HCT116 (cell line): ENCODE data around the gene ODF4. TPM values are rescaled to one million over a fixed set of nuclear protein-coding genes. Genes with fewer than 3 reads are reported as not detected.

ENCODE experiments used
- ATAC-seq: fragments of 200-7000 bp; cut with Tn5 transposase; 2 replicates; pipeline ENCODE4 v1.9.1; 2020; ENCODE audit warnings: mild to moderate bottlenecking, moderate library complexity
- Bru-seq: library from RNA; stranded (reverse); fragments of 400-500 nt; gene quantifications from one replicate; lab custom pipeline; 2021; lab: Mats Ljungman, UMichigan
- BruChase-seq, 2 experiments: library from RNA; stranded (reverse); fragments of 400-500 nt; gene quantifications; one replicate each; lab custom pipeline; 2021; lab: Mats Ljungman, UMichigan
- BruUV-seq: library from RNA; stranded (reverse); fragments of 400-500 nt; replicated peaks from 2 replicates; lab custom pipeline; 2021; lab: Mats Ljungman, UMichigan
- CTCF ChIA-PET: fragments of 300-600 bp; sonication (Branson Sonifier 250); formaldehyde crosslinking; loops from one replicate; lab custom pipeline; 2021; ENCODE audit warnings: antibody characterized with exemption; lab: Charles Lee
- POLR2A ChIA-PET: fragments of 300-600, 350-600 bp; sonication (Branson Sonifier 250); formaldehyde crosslinking; loops from one replicate; lab custom pipeline; 2021; ENCODE audit warnings: antibody characterized with exemption; lab: Charles Lee
- RAD21 ChIA-PET, 2 experiments: fragments of 300-600 bp; sonication (Branson Sonifier 250); formaldehyde crosslinking; loops; one replicate each; lab custom pipeline; 2023; ENCODE audit warnings: low total read pairs in 2 of 2; ENCODE audit not compliant: uncharacterized antibody in 2 of 2, unreplicated experiment in 2 of 2, low non-redundant PET in 1 of 2; lab: Charles Lee
- DNase-seq: peaks from one replicate; pipeline ENCODE4 v3.0.0-alpha.2; 2010; ENCODE audit warnings: low read depth, low spot score
- H2AFZ ChIP-seq: fragments of 200-600 bp; shearing (Covaris generic), sonication (generic); 2 replicates; pipeline ENCODE4 v1.6.1; 2017; ENCODE audit warnings: low read depth, mixed run types, mixed read lengths, antibody characterized with exemption, low read length; ENCODE audit not compliant: poor library complexity, severe bottlenecking
- H3K27ac ChIP-seq: 2 replicates; pipeline ENCODE4 v1.5.1; 2012; ENCODE audit warnings: low read depth, low read length
- H3K27me3 ChIP-seq: fragments of 200-600 bp; sonication (generic); 2 replicates; pipeline ENCODE4 v1.6.1; 2016; ENCODE audit warnings: mixed run types, low read length, mixed read lengths; ENCODE audit not compliant: insufficient read depth
- H3K36me3 ChIP-seq, 2 experiments: fragments of 200-500 bp in 1 of 2; fragments of 200-600 bp in 1 of 2; sonication (Bioruptor generic) in 1 of 2; sonication (generic) in 1 of 2; 2 replicates each; pipeline versions ENCODE4 v1.5.1 to v1.6.1; 2014 to 2016; ENCODE audit warnings: low read length in 2 of 2, inconsistent platforms in 1 of 2, mixed read lengths in 1 of 2, mixed run types in 1 of 2; ENCODE audit not compliant: insufficient read depth in 2 of 2, control insufficient read depth in 1 of 2
- H3K4me1 ChIP-seq, 2 experiments: fragments of 200-600 bp in 1 of 2; sonication (generic) in 1 of 2; 2 replicates each; pipeline versions ENCODE4 v1.5.1 to v1.6.1; 2012 to 2017; ENCODE audit warnings: low read length in 2 of 2, inconsistent platforms in 1 of 2, mild to moderate bottlenecking in 1 of 2, mixed read lengths in 1 of 2, mixed run types in 1 of 2, moderate library complexity in 1 of 2; ENCODE audit not compliant: insufficient read depth in 2 of 2, control insufficient read depth in 1 of 2
- H3K4me2 ChIP-seq: fragments of 200-600 bp; sonication (generic); 2 replicates; pipeline ENCODE4 v1.6.1; 2017; ENCODE audit warnings: mixed run types, low read length, mixed read lengths
- H3K4me3 ChIP-seq, 2 experiments: fragments of 200-600 bp in 1 of 2; sonication (generic) in 1 of 2; replicated peaks in 1 of 2; 2 replicates each; pipeline ENCODE4 v1.5.1; 2011 to 2016; ENCODE audit warnings: low read length in 2 of 2, control low read depth in 1 of 2, low read depth in 1 of 2, mild to moderate bottlenecking in 1 of 2, mixed read lengths in 1 of 2, mixed run types in 1 of 2
- H3K79me2 ChIP-seq: fragments of 200-600 bp; sonication (generic); 2 replicates; pipeline ENCODE4 v1.6.1; 2017; ENCODE audit warnings: mild to moderate bottlenecking, mixed run types, low read length, moderate library complexity, mixed read lengths; ENCODE audit not compliant: insufficient read depth
- H3K9ac ChIP-seq: fragments of 200-600 bp; sonication (generic); 2 replicates; pipeline ENCODE4 v1.6.1; 2016; ENCODE audit warnings: low read length, mixed read lengths
- H3K9me2 ChIP-seq: fragments of 200-600 bp; sonication (generic), shearing (Covaris generic); 2 replicates; pipeline ENCODE4 v1.6.1; 2017; ENCODE audit warnings: mixed run types, mild to moderate bottlenecking, moderate library complexity; ENCODE audit not compliant: insufficient read depth
- H3K9me3 ChIP-seq, 2 experiments: fragments of 200-500 bp in 1 of 2; fragments of 200-600 bp in 1 of 2; sonication (Bioruptor generic) in 1 of 2; sonication (generic) in 1 of 2; 2 replicates each; pipeline ENCODE4 v1.6.1; 2014 to 2017; ENCODE audit warnings: low read length in 2 of 2, mixed read lengths in 2 of 2, inconsistent platforms in 1 of 2, low read depth in 1 of 2, mild to moderate bottlenecking in 1 of 2, mixed run types in 1 of 2, moderate library complexity in 1 of 2; ENCODE audit not compliant: control insufficient read depth in 1 of 2, insufficient read depth in 1 of 2
- H4K20me1 ChIP-seq: fragments of 200-600 bp; sonication (generic), shearing (Covaris generic); 2 replicates; pipeline ENCODE4 v1.6.1; 2017; ENCODE audit warnings: mixed run types, mild to moderate bottlenecking, moderate library complexity; ENCODE audit not compliant: insufficient read depth
- CEBPB ChIP-seq: IDR thresholded peaks from 2 replicates; pipeline ENCODE4 v1.6.1; 2012; ENCODE audit warnings: low read depth
- EGR1 ChIP-seq: IDR thresholded peaks from 2 replicates; pipeline ENCODE4 v1.6.1; 2012; ENCODE audit warnings: low read depth
- ELF1 ChIP-seq: IDR thresholded peaks from 2 replicates; pipeline ENCODE4 v1.6.1; 2012; ENCODE audit warnings: low read depth, borderline replicate concordance
- EZH2 ChIP-seq: fragments of 200-600 bp; sonication (generic); IDR thresholded peaks from 2 replicates; pipeline ENCODE4 v1.6.1; 2017; ENCODE audit warnings: antibody characterized with exemption, mixed run types
- EZH2phosphoT487 ChIP-seq: fragments of 200-600 bp; IDR thresholded peaks from 2 replicates; pipeline ENCODE4 v1.6.1; 2018; ENCODE audit warnings: antibody characterized with exemption, borderline replicate concordance
- FOSL1 ChIP-seq: IDR thresholded peaks from 2 replicates; pipeline ENCODE4 v1.6.1; 2012; ENCODE audit warnings: low read depth
- POLR2A ChIP-seq: IDR thresholded peaks from 2 replicates; pipeline ENCODE4 v1.7.0; 2011; ENCODE audit warnings: borderline replicate concordance; ENCODE audit not compliant: insufficient read depth, insufficient read length; ENCODE audit errors: extremely low read depth
- POLR2AphosphoS5 ChIP-seq: IDR thresholded peaks from 2 replicates; pipeline ENCODE4 v1.6.1; 2011; ENCODE audit warnings: mild to moderate bottlenecking, low read depth, low read length, moderate library complexity
- SIN3A ChIP-seq: IDR thresholded peaks from 2 replicates; pipeline ENCODE4 v1.6.1; 2012; ENCODE audit warnings: low read depth
- ZFX ChIP-seq: fragments of 450-650 bp; IDR thresholded peaks from 2 replicates; pipeline ENCODE4 v1.6.1; 2017
- ZNF274 ChIP-seq: fragments of 200-500 bp; sonication (Bioruptor generic); IDR thresholded peaks from 2 replicates; pipeline ENCODE4 v1.6.1; 2014; ENCODE audit warnings: mild to moderate bottlenecking, low read depth, low read length, inconsistent platforms
- intact Hi-C: fragments of 100-400 bp; cut with micrococcal nuclease; formaldehyde crosslinking; loops from 2 replicates; pipeline ENCODE4 v1.10.0; 2022
- long read RNA-seq: library from polyadenylated mRNA; unstranded; transcript quantifications from one replicate; pipeline ENCODE4 v2.0.0, GENCODE V29; 2021; ENCODE audit not compliant: unreplicated experiment
- polyA plus RNA-seq: library from polyadenylated mRNA; unstranded; fragments of >200 nt; gene quantifications from 2 replicates; pipeline ENCODE4 v1.2.1, GENCODE V29; 2012; ENCODE audit warnings: missing spikeins
- total RNA-seq: library from RNA; stranded (reverse); gene quantifications from one replicate; pipeline ENCODE4 v1.2.1, GENCODE V29; 2021; ENCODE audit not compliant: unreplicated experiment
- TF ChIP-seq, protein P1 (sequence below), 3 experiments: fragments of 200-600 bp in 1 of 3; sonication (generic) in 1 of 3; IDR thresholded peaks in 2 of 3; conservative IDR thresholded peaks in 1 of 3; 2 replicates each; pipeline ENCODE4 v1.5.1; 2012 to 2017; ENCODE audit warnings: low read depth in 2 of 3, low read length in 2 of 3, antibody characterized with exemption in 1 of 3, borderline replicate concordance in 1 of 3, control low read depth in 1 of 3, mild to moderate bottlenecking in 1 of 3, mixed read lengths in 1 of 3, mixed run types in 1 of 3, moderate library complexity in 1 of 3; ENCODE audit not compliant: insufficient read depth in 1 of 3
- TF ChIP-seq, protein P2 (sequence below): IDR thresholded peaks from 2 replicates; pipeline ENCODE4 v1.6.1; 2012
- TF ChIP-seq, protein P3 (sequence below): IDR thresholded peaks from 2 replicates; pipeline ENCODE4 v1.6.1; 2012
- TF ChIP-seq, protein P4 (sequence below): IDR thresholded peaks from 2 replicates; pipeline ENCODE4 v1.6.1; 2012; ENCODE audit warnings: low read depth

Gene ODF4
- total RNA-seq (not detected), Bru-seq, nascent RNA (not detected), BruChase-seq, experiment 1, labeled RNA remaining after a 6-hour chase (not detected), BruChase-seq, experiment 2, labeled RNA remaining after a 2-hour chase (not detected)
- polyA plus RNA-seq = not detected in 2 replicates
- long read RNA-seq = 0 reads

GRCh38 chr17:8339540-8339939 is at the start of gene ODF4:
Gene ODF4 (plus strand): TSS chr17:8339840. CDS start chr17:8340052, 212 bp downstream.
- CTCF ChIA-PET = interaction anchor here (1.2 kb wide), 1 partner anchor 44 kb away, joined by 4 read pairs; no protein-coding TSS in a partner anchor
- no peak for TF ChIP-seq CEBPB
- no peak for TF ChIP-seq EZH2
- no peak for TF ChIP-seq POLR2AphosphoS5
- no peak for TF ChIP-seq ZNF274
- TF ChIP-seq, protein P1, sequence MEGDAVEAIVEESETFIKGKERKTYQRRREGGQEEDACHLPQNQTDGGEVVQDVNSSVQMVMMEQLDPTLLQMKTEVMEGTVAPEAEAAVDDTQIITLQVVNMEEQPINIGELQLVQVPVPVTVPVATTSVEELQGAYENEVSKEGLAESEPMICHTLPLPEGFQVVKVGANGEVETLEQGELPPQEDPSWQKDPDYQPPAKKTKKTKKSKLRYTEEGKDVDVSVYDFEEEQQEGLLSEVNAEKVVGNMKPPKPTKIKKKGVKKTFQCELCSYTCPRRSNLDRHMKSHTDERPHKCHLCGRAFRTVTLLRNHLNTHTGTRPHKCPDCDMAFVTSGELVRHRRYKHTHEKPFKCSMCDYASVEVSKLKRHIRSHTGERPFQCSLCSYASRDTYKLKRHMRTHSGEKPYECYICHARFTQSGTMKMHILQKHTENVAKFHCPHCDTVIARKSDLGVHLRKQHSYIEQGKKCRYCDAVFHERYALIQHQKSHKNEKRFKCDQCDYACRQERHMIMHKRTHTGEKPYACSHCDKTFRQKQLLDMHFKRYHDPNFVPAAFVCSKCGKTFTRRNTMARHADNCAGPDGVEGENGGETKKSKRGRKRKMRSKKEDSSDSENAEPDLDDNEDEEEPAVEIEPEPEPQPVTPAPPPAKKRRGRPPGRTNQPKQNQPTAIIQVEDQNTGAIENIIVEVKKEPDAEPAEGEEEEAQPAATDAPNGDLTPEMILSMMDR (IDR thresholded peaks at IDR 0.05 in 2 of 3, conservative IDR thresholded peaks at IDR 0.05 in 1 of 3; ENCODE audit: borderline replicate concordance in 1 of 3, insufficient read depth in 1 of 3, low read depth in 2 of 3, low read length in 2 of 3) = no peak
- TF ChIP-seq ELF1 = no peak
- TF ChIP-seq, protein P2, sequence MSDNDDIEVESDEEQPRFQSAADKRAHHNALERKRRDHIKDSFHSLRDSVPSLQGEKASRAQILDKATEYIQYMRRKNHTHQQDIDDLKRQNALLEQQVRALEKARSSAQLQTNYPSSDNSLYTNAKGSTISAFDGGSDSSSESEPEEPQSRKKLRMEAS = no peak
- no peak for TF ChIP-seq EGR1
- no peak for TF ChIP-seq POLR2A
- no peak for TF ChIP-seq FOSL1
- no peak for TF ChIP-seq EZH2phosphoT487
- TF ChIP-seq SIN3A = no peak
- TF ChIP-seq, protein P3, sequence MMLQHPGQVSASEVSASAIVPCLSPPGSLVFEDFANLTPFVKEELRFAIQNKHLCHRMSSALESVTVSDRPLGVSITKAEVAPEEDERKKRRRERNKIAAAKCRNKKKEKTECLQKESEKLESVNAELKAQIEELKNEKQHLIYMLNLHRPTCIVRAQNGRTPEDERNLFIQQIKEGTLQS = no peak
- TF ChIP-seq, protein P4, sequence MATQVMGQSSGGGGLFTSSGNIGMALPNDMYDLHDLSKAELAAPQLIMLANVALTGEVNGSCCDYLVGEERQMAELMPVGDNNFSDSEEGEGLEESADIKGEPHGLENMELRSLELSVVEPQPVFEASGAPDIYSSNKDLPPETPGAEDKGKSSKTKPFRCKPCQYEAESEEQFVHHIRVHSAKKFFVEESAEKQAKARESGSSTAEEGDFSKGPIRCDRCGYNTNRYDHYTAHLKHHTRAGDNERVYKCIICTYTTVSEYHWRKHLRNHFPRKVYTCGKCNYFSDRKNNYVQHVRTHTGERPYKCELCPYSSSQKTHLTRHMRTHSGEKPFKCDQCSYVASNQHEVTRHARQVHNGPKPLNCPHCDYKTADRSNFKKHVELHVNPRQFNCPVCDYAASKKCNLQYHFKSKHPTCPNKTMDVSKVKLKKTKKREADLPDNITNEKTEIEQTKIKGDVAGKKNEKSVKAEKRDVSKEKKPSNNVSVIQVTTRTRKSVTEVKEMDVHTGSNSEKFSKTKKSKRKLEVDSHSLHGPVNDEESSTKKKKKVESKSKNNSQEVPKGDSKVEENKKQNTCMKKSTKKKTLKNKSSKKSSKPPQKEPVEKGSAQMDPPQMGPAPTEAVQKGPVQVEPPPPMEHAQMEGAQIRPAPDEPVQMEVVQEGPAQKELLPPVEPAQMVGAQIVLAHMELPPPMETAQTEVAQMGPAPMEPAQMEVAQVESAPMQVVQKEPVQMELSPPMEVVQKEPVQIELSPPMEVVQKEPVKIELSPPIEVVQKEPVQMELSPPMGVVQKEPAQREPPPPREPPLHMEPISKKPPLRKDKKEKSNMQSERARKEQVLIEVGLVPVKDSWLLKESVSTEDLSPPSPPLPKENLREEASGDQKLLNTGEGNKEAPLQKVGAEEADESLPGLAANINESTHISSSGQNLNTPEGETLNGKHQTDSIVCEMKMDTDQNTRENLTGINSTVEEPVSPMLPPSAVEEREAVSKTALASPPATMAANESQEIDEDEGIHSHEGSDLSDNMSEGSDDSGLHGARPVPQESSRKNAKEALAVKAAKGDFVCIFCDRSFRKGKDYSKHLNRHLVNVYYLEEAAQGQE = no peak
- TF ChIP-seq ZFX = no peak
- Histone ChIP-seq H4K20me1 (no peaks in the 10 kb centered on the region; the same call in 1 of the 2 replicates), H3K27ac (no peak within 1 kb of the TSS), H3K9me3 (no peaks in the 10 kb centered on the region), H3K27me3 (no peaks in the 10 kb centered on the region), H3K79me2 (no peaks in the 10 kb centered on the region), H3K4me3 (no peak within 1 kb of the TSS), H2AFZ (no peak within 1 kb of the TSS), H3K4me2 (no peak within 1 kb of the TSS), H3K9ac (no peak within 1 kb of the TSS), H3K36me3 (no peaks in the 10 kb centered on the region), H3K4me1 (no peaks in the 10 kb centered on the region), H3K9me2 (no peaks in the 10 kb centered on the region)
- DNase-seq (no peak), ATAC-seq (no peak)
- intact Hi-C loops = no loop called here
- no TSS peak for BruUV-seq
- RAD21 ChIA-PET = no interaction called here
- POLR2A ChIA-PET = no interaction called here
